Fibroblast of villous mesenchyme (primary cell): ENCODE results near the gene SCGB3A2. TPM values are rescaled to one million over a fixed set of nuclear protein-coding genes. Genes with fewer than 3 reads are reported as not detected.

Experiments
- DNase-seq: peaks from one replicate; pipeline ENCODE4 v3.0.0-alpha.2; 2010; ENCODE audit warnings: low read depth
- H3K4me3 ChIP-seq: 2 replicates; pipeline ENCODE4 v1.5.1; 2011; ENCODE audit warnings: low read depth, mild to moderate bottlenecking, low read length
- CTCF ChIP-seq: IDR thresholded peaks from 2 replicates; pipeline ENCODE4 v1.5.1; 2012; ENCODE audit warnings: low read depth, mild to moderate bottlenecking, low read length; ENCODE audit not compliant: insufficient read depth
- total RNA-seq: library from RNA; depleted of rRNA; stranded (reverse); fragments of >200 nt; gene quantifications from 2 replicates; pipeline ENCODE4 v1.2.3, GENCODE V29; 2012

Gene SCGB3A2
- total RNA-seq, 1 donor, result not detected

GRCh38 chr5:147901599-147902039, 23.1 kb downstream of the SCGB3A2 start:
- TF ChIP-seq CTCF, result no peak
- no peak overlapping the region for H3K4me3 ChIP-seq
- DNase-seq, result peak; percentile 18

GRCh38 chr5:147902609-147903115, 24.2 kb downstream of the SCGB3A2 start:
- TF ChIP-seq CTCF, result no peak
- DNase-seq, result no peak
- no peak overlapping the region for H3K4me3 ChIP-seq

GRCh38 chr5:147904110-147904509, 25.6 kb downstream of the SCGB3A2 start:
- no peak for TF ChIP-seq CTCF
- no peak overlapping the region for H3K4me3 ChIP-seq
- DNase-seq, result no peak

GRCh38 chr5:147906326-147907095, 28.0 kb downstream of the SCGB3A2 start, which contains the start of gene C5orf46:
C5orf46 (minus strand) TSS chr5:147906538; CDS start chr5:147906501, 37 bp downstream.
- DNase-seq, result peak; percentile 13
- no peak within 1 kb of the TSS for H3K4me3 ChIP-seq
- no peak for TF ChIP-seq CTCF

- no peak overlapping the region for H3K4me3 ChIP-seq
- no peak for DNase-seq
- TF ChIP-seq CTCF, result no peak
Measured at GRCh38 chr5:147911427-147911826, 32.9 kb downstream of the SCGB3A2 start.

GRCh38 chr5:147912011-147912410, 33.5 kb downstream of the SCGB3A2 start:
- no peak overlapping the region for H3K4me3 ChIP-seq
- no peak for TF ChIP-seq CTCF
- no peak for DNase-seq
